Head of caudate nucleus (tissue), 42 donors: ENCODE measurements around the gene RHOC.

ENCODE experiments used
- DNase-seq, 42 donors: peaks; one replicate each; pipeline versions ENCODE4 v3.0.0 to v3.0.0-alpha.2; 2020 to 2021; ENCODE audit warnings: mixed read lengths in 7 of 42
- intact Hi-C: fragments of 100-400 bp; cut with DNase I; formaldehyde crosslinking; loops from one replicate; pipeline ENCODE4 v1.15.0; 2022

Gene RHOC

DNA sequence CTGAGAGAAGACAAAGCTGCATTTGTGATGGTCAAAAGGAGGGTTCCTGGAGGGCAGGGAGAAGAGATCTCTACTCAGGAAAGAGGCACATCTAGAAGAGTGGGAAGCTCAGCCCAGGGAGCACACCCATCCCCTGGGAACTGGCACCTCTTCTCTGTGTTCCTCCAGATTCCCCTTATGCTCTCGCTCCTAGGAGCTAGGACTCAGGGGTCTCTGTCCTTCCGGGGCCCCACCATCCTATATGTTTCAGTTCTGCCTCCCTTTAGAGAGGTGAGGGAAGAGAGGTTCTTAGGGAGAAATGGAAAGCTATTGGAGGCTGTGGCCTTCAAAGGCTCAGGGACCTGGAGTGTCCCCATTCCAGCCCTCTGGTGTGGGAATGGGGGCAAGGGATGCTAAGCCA, 12.8 kb upstream of the RHOC start:
- intact Hi-C loops, result loop anchor here (5.0 to 10.0 kb wide), 4 partner anchors 83 to 325 kb away; partner anchors contain the start of gene SLC16A1
- no peak for DNase-seq

DNA sequence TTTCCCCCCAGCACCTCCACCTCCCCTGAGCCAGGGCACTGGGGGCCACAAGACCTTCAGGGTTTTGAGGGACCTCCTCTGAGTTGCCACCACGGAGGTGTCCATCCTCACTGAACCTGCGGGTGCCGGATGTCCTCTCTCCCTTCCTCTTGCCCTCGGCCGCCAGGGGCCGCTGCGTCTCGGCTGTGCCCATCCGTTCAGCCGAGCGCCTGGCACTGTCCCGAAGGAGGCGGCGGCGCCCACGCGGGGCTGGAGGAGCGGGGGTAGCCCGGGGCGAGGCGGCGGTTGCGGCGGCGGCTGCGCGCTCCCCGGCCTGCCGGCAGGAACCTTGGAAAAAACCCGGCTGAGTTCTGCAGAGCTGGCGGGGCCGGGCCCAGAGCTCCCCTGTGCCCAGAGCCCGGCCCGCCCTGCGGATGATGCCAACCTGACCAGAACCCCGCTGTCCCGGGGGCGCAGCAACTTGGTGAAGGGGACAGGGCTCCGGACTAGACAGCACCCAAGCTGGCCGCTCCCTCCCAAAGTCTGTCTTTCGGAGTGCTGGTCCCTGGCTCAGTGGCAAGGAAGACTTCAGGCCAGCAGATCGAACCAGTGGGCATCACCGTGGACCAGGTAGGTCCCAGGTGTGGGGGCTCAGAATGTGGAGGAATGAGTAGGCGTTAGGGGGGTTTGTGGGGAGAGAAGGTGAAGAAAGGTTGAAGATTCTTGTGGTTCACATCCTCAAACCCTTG, 11.9 kb upstream of the RHOC start:
- peak; percentile 48 to 93 (median 86) for DNase-seq
- intact Hi-C loops, result loop anchor here (10.0 kb wide), 3 partner anchors 156 to 326 kb away; partner anchors contain the start of gene SLC16A1

DNA sequence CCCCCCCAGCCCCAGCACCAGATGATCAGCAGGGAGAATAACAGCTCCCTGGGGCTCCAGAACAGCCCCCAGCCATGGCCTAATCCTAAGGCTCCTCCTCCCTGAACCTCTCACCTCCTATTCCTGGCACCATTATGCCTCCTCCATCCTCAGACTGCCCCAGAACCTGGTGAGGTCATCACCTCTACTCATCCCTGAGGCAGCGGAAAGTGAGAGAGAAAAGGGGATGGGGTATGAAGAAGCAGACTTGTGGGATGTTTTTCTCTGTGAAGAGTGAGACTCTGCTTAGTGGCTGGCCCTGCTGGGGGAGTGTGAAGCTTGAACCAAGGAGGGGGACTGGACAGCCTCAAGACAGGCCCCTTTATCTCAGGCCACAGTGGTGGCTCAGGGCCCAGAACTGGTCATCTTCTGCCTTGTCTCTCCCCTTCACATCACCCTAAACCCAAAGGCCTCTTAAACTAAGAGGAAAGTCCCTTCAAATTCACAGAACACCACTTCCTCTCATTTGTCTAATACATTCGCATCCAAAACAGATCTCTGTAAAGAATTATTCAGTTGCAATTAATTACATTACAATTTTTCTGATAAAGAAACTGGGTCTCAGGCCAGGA, 10.4 kb upstream of the RHOC start:
- DNase-seq, result no peak
- intact Hi-C loops, result loop anchor here (10.0 kb wide), 3 partner anchors 157 to 327 kb away; partner anchors contain the start of gene SLC16A1

DNA sequence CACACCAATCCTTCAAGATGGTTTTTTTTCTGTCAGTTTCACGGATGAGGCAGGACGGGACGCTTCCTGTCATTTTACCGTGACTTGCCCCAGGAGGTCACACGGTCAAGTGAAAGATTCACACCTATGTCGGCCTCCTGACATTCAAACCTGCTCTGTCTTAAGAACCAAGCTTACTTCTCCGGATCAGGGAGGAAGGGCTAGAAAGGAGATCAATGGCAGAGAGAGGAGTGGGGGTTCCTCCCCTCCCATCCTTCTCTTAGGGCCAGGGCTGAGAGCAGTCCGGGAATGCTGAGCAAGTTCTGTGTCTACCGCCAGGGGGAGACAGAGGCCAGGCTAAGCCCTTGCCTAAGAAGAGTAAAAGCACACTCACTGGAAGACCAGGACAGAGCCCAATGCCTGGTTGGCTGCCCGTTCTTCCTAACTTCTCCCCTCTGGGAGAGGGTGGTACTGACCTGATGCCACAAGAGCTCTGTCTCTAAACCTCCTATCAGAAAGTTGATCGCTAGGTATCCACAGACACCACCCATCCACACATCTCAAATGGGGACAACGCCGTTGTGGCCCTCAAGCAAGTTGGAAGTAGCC, 9.3 kb upstream of the RHOC start:
- intact Hi-C loops, result loop anchor here (10.0 kb wide), 3 partner anchors 159 to 329 kb away; partner anchors contain the start of gene SLC16A1
- DNase-seq, result peak; percentile 78 to 97 (median 93)

DNA sequence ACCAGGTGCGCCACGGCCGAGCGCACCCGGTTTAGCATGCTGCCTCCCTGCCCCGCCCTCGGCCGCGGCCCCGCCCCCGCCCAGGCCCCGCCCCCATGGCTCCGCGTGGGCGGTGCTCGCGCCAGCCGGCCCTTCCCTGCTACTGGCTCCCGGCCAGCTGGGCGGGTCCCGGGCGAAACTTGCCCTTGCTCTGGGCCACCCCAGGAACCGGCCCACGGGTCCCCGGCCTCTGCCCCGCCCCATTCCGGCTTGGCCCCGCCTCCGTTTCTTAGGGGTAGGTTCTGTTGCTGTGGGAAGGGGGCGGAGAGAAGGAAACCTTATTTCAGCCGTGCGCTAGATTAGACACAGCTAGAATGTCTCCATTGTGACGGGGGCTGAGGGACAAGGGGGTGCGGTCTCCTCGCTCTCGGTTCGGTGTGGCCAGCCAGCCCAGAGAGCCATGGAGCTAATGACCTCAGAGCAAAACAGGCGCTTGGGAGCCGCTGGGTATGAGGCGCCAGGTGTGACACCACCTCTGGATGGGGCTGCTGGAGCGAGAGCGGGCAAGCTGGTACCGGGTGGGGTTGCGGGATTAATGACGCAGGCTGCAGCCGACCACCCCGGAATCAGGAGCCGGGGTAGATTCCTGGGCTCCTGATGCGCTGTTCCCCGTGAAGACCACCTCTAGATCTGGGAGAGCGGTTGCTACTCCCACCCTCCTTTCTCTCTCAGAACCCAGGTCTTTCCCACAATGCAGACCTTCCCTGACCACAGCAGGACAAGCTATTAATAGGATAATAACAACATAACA, 8.5 kb upstream of the RHOC start, which contains the start of gene PPM1J:
TSS of gene PPM1J (minus strand) at position 69 of the 790 bp plus-strand sequence. CDS start at position 38, 31 bp downstream.
- intact Hi-C loops, result loop anchor here (10.0 kb wide), 3 partner anchors 159 to 329 kb away; partner anchors contain the start of gene SLC16A1
- DNase-seq, result peak; percentile 68 to 94 (median 86)

DNA sequence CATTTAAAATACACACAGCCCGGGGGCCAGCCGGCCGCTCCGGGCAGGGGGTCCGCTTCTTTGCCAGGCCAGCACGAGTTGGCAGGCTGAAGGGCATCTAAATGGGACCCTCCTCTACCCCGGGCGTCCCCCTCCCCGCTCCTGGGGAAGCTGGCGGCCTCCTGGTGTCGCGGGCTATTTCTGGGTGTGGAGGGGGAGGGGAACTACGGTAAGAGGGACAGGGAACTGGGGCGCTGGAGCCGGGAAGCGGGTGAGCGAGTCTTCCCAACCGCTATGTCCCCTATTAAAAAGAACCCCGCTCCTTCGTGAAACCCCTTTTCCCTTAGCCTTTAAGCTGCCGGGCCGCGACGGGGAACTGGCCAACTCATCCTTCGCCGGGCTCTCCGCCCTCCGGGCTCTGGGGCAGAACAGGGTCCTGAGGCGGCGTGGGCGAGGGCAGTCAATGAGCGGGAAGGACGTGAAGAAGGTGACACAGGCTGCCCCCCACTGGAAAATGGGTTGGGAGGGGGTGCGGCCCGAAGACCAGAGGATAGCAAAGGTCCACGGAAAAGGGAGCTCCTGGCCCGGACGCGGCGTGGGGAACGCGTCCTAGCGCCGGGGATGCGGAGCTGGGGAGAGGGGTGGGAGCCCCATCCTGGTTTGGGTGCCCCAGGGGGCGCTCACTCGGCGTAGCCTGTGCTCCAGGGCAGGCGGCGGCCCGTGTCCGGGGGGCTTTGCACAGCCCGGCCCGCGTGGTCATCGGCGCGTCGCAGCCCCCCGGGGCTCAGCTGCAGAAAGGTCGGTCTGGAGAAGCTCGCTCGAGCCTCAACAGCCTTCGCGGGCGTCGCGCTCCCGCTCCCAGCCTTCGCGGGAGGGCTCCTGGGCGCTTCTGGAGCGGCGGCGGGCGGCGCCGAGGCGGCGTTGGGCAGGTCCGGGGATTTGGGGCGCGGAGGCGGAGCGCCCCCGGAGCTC, 7.7 kb upstream of the RHOC start:
- intact Hi-C loops, result loop anchor here (5.0 to 10.0 kb wide), 4 partner anchors 37 to 330 kb away; partner anchors contain the start of gene SLC16A1

DNA sequence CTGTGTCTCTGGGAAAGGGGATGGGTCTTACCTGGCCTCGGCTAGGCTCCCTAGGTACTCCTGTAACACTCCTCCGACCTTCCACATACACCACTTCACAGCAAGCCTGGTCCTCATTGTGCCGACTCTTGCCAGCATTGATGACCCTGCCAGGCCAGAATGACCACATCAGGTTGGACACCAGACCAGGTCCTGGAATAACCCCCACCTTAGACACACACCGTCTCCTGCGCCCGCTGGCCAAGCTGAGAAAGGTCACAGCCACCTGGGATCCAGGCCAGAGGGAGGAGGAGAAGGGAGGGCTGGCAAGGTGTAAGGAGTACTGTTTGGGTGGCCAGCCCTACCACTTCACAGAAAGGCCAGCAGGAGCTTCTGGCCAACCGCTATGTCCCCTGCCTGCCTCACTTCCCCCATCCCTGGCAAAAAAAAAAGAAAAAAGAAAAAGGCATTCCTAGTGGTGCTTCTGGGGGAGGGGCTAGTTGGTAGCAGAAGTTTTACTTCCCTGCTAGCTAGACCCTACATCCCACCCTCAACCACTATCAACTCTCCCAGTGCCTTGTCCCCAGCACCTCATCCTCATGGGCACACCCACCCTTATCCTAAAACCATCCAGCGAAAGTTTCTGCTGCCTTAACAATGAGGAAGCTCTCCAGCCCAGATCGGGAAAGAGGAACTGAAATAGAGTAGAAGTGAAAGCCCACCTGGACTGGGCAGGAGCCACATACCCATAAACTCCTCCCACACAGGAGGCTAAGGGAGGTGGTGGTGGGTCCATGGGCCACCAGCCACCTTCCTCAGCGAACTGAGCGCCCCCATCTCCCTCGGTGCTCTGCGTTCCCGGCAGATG, 6.8 kb upstream of the RHOC start:
- intact Hi-C loops, result loop anchor here (5.0 to 10.0 kb wide), 4 partner anchors 36 to 331 kb away; partner anchors contain the start of gene SLC16A1
- DNase-seq, result peak in 1 of 42 donors; percentile 34

More for the DNA sequence above, 7.7 kb upstream of the RHOC start:
- peak in 1 of 42 donors; percentile 35 for DNase-seq

DNA sequence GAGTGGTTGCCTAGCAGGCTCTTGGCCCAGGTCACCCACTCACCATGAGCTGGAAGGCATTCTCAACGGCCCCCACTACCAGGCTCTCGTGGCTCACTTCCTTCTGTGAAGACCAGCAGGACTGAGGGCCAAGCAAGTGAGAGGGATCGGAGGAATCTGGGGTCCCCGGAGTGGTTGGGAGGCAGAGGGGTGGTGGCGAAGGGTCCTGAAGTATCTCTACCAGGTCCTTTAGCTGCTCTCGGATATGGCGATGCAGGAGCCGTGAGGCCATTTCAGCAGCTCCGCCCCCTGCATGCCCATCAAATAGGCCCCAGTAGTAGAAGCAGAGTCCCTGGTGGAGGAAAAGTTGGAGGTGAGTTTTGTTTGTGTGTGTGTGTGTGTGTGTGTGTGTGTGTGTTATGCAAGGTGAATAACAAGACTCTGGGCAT, 5.8 kb upstream of the RHOC start:
- DNase-seq, result no peak
- intact Hi-C loops, result loop anchor here (5.0 to 10.0 kb wide), 4 partner anchors 35 to 332 kb away; partner anchors contain the start of gene SLC16A1

DNA sequence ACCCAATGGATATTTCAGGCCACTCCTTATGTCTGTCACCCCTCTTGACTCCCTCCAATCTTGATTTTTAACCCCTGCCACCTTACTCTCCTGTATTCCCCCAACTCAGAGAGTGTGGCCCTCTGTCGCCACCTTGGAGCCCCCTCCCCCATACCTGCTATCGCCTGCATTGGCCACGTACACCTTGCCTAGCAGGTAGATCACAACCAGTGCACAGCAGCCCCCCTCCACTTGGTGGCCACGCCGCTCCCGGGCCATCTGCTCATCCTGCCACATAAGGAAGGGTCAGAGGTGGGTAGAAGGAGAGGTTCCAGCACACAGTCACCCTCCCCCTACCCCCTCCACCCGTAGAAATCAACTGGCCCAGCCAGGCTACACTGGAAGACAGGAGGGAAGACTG, 5.3 kb upstream of the RHOC start:
- no peak for DNase-seq
- intact Hi-C loops, result loop anchor here (5.0 to 10.0 kb wide), 4 partner anchors 35 to 333 kb away; partner anchors contain the start of gene SLC16A1

DNA sequence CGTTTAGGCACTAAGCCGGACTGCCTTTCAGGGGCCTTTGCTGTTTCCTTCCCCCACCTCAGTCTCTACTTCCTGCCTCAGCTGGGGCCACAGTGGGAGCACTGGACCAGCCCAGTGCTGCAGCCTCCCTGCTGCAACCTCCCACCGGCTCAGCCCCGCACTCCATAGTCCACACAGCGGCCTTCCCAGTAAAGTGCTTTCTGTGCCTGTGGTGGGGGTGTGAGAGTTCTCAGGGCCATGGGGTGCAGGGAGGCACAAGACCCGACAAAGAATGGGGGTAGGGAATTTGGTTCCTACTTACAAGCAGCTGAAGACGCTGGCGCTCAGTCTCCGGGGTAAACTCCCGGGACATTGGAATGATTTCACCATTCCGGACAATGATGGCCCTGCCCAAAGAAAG, 4.7 kb upstream of the RHOC start:
- no peak for DNase-seq
- intact Hi-C loops, result loop anchor here (5.0 to 10.0 kb wide), 4 partner anchors 34 to 333 kb away; partner anchors contain the start of gene SLC16A1

DNA sequence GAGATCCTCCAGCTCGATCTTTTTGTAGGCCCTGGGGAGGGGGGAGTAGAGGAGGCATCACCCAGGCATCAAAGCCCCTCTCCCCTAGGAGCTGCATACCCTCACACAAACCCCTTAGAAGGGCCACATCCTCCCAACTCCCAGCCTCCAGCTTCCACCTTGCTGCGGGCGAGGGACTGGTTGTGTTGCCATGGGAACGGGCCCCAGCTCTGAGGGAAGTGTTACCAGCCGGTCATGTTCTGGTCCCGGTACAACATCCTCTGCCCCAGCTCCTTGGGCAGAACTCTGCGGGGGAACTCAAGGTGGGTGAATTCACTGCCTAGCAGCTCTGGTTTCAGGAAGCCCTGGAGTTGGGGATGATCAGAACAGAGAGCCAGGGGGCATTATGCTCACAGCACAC, 4.1 kb upstream of the RHOC start:
- DNase-seq, result no peak

DNA sequence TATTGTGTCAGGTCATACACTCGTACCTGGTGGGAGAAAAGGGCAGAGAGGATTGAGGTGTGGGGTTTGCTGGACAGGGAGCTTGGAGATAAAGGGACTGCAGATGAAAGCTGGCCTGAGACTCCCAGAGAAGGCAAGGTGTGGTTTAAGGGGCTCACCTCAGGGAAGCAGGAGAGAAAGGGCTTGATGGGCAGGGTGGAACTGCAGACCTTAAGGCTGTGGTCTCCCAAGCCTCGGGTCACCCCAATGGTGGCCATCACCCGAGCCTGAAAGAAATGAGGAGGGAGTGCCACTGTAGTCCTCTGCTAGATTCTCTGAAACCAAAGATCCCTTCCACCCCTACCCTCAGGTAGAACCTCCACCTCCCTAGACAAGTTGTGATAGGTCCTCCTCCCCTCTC, 3.7 kb upstream of the RHOC start:
- DNase-seq, result no peak
- intact Hi-C loops, result loop anchor here (5.0 to 10.0 kb wide), 4 partner anchors 33 to 334 kb away; partner anchors contain the start of gene SLC16A1

More for the DNA sequence above, 4.1 kb upstream of the RHOC start:
- intact Hi-C loops, result loop anchor here (5.0 to 10.0 kb wide), 4 partner anchors 34 to 334 kb away; partner anchors contain the start of gene SLC16A1

DNA sequence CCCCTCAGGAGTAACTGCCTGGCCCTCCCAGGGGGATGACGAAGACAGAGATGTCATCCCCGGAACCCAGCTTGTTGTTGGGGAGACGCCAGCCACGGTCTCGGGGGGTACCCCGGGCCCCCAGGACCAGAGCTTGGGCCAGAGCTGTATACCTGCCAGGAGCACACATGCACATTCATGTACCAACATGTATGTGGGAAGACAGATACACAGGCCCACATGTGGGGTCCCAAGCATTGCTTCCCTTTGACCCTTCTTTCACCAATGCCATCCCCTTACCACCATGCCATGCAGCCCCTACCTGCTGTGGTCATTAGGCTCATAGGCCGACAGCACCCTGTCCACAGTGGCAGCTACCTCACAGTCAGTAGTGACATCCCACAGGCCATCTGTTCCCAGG, 3.2 kb upstream of the RHOC start:
- no peak for DNase-seq
- intact Hi-C loops, result loop anchor here (5.0 to 10.0 kb wide), 4 partner anchors 33 to 335 kb away; partner anchors contain the start of gene SLC16A1

DNA sequence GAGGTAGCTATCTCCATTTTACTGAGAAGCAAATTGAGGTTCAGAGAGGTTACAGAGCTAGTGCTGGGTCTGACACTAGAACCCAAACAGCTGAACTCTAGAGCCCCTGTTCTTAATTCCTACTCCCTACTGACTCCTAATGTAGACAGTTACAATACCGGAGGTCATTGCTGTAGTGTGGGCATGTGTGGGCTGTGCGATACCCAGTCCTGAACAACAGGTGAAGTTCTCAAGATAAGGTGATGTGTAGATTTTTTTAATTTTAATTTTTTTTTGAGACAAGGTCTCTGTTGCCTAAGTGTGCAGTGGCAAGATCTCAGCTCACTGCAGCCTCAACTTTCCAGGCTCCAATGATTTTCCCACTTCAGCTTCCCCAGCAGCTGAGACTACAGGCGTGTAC, 1.6 kb upstream of the RHOC start:
- DNase-seq, result no peak
- intact Hi-C loops, result loop anchor here (5.0 to 10.0 kb wide), 2 partner anchors 206 to 314 kb away; partner anchors contain the start of gene CTTNBP2NL

DNA sequence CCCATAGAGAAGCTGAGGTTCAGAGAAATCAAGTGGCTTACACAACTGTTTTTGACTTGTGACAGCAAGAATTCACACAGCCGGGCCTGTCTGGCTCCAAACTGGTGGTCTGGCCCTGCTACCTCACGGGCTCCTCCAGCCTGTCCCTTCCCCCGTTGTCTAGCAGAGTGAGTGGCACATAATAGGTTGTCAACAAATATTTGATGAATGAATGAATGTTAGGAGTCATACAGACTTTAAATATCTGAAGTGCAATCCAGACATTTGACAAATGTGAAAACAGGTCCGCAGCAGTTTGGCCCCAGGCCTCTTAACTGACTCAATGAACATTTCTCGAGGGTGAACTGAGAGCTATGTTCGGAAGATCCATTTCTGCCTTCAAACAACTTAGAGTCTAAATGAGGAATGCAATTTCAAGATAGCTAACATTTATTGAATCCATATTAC, 1.1 kb upstream of the RHOC start:
- intact Hi-C loops, result loop anchor here (5.0 to 10.0 kb wide), 2 partner anchors 206 to 313 kb away; partner anchors contain the start of gene CTTNBP2NL
- no peak for DNase-seq
